ENCODE measurements around the gene CMSS1. TPM values are rescaled to one million over a fixed set of nuclear protein-coding genes. Genes with fewer than 3 reads are reported as not detected.

Gene CMSS1
- total RNA-seq, 1 experiment from 2014 or later, result 50.7 TPM

- no peak for DNase-seq (ENCODE audit: low read depth, low spot score)
- in situ Hi-C loops (cut with HindIII; ENCODE audit: low pct_unique_long_range_greater_than_20kb, low sequenced_read_pairs), result no loop called here
Observed at GRCh38 chr3:99864289-99864688, 46.6 kb downstream of the CMSS1 start.

- DNase-seq (ENCODE audit: low read depth, low spot score), result no peak
- in situ Hi-C loops (cut with HindIII; ENCODE audit: low pct_unique_long_range_greater_than_20kb, low sequenced_read_pairs), result no loop called here
Observed at GRCh38 chr3:99865321-99865720, 47.7 kb downstream of the CMSS1 start.

DNA sequence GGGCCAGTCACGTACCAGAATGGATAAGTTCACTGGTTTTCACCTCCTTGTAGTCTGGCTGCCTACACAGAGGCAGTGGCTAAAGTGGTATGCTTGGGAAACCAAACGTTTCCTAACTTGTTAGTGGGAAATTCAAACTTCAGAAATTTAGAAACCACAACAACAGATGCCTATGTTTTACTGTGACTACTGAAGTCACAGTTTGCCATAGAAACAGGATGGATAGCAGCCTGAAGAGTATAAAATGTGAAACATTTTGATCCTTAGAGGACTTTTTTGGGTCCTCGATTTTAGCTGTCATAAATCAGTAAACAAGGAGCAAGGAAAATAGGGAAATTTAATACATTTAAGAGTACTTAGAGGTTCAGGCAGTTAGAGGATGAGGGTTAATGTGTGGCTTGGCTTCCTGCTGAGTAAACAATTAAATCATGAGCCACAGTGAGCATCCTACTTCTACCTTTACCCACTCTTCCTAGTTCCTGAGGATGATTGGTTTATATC is 48.6 kb downstream of the CMSS1 start:
- DNase-seq (ENCODE audit: low read depth, low spot score), result no peak
- in situ Hi-C loops (cut with HindIII; ENCODE audit: low pct_unique_long_range_greater_than_20kb, low sequenced_read_pairs), result no loop called here

DNA sequence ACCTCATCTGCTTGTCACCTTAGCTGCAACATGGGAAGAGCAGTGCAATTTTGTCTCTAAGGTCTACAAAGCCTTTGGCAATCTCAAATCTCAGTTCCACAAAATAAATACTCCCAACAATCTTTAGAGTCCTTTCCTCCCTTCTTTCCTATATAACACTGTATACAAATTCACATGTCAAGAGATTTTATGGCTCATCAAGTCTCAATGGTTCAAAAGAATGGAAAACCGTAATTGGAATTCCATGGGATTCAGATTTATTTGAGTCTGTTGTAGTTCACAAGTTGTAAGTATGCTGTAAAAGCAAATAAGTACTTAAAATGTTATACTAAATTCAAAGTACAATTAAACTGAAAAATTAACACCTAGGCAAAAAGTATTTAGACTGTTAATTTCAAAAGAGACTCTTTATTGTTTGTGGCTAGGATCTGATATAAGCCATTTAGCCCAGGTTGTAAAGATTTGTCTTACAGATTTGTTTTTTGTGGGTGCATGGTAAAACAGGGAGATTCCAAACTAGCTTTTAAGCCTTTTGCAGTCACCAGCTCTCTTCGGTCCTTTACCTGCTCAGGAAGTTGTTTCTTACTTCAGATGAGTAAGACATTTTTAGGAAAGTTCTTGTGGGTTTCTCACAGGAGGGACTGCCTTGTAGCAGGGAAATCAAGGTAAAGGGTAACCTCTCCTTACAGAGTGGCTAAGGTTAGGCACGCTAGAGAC is 50.1 kb downstream of the CMSS1 start:
- in situ Hi-C loops (cut with HindIII; ENCODE audit: low pct_unique_long_range_greater_than_20kb, low sequenced_read_pairs), result no loop called here
- DNase-seq (ENCODE audit: low read depth, low spot score), result no peak

DNA sequence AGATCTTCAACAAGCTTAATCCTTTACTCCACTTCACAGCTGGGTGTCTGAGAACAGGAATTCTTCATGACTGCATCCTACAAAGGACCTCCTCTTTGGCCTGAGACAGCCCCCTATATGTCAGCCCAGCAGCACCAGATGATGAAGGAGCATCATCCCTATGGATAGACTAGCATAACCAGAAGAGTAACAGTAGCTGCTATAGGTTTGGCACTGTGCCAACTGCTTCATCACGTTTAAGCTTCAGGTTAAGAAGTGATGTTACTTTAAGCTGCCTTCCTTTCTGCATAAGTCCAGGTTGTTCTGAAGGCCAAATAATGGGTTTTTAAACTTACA is 50.6 kb downstream of the CMSS1 start:
- no peak for DNase-seq (ENCODE audit: low read depth, low spot score)
- in situ Hi-C loops (cut with HindIII; ENCODE audit: low pct_unique_long_range_greater_than_20kb, low sequenced_read_pairs), result no loop called here

- DNase-seq (ENCODE audit: low read depth, low spot score), result no peak
- in situ Hi-C loops (cut with HindIII; ENCODE audit: low pct_unique_long_range_greater_than_20kb, low sequenced_read_pairs), result no loop called here
Observed at GRCh38 chr3:99869621-99870020, 52.0 kb downstream of the CMSS1 start.

GRCh38 chr3:99870712-99871111 is 53.0 kb downstream of the CMSS1 start:
- in situ Hi-C loops (cut with HindIII; ENCODE audit: low pct_unique_long_range_greater_than_20kb, low sequenced_read_pairs), result no loop called here
- no peak for DNase-seq (ENCODE audit: low read depth, low spot score)

GRCh38 chr3:99871231-99872045 is 53.8 kb downstream of the CMSS1 start:
- in situ Hi-C loops (cut with HindIII; ENCODE audit: low pct_unique_long_range_greater_than_20kb, low sequenced_read_pairs), result no loop called here
- DNase-seq (ENCODE audit: low read depth, low spot score), result no peak

GRCh38 chr3:99872923-99873254 is 55.2 kb downstream of the CMSS1 start:
- in situ Hi-C loops (cut with HindIII; ENCODE audit: low pct_unique_long_range_greater_than_20kb, low sequenced_read_pairs), result no loop called here
- no peak for DNase-seq (ENCODE audit: low read depth, low spot score)

DNA sequence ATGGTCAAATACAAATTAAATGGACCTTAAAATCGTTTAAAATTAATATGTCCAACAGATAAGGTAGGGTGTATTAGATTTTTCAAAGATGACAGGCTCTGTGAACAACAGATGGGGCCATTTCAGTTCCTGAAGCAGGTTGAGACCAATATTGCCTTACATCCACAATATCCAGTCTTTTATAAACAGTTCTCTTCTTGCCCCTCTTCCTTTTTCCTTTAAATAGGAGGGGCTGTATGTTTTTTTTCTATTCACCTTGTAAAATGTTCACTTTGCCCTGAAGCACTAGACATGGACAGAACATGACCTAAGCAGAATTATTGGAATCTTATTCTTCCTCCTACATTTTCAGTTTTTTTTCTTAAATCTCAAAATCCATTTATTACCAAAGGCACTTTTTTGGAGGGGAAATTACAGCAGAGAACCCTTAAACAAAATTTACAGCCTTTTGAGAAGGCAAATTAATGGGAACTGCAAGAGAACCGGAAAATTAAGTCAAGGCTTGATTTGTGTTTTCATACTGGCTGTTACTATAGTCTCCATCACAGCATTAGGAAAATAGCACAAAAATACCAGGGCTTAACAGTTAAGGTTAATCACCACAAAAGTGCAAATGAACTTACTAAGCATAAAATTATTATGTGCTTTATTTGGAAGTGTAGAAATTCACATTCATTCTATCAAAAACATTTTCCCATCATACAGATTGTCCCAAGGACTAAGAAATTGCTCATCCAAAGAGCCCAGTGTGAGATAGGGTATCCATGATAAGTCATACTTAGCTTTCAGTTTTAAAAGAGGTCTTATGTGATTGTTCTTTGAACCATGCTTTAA is 55.8 kb downstream of the CMSS1 start:
- DNase-seq (ENCODE audit: low read depth, low spot score), result no peak
- in situ Hi-C loops (cut with HindIII; ENCODE audit: low pct_unique_long_range_greater_than_20kb, low sequenced_read_pairs), result no loop called here

GRCh38 chr3:99874237-99875002 is 56.8 kb downstream of the CMSS1 start:
- in situ Hi-C loops (cut with HindIII; ENCODE audit: low pct_unique_long_range_greater_than_20kb, low sequenced_read_pairs), result no loop called here
- DNase-seq (ENCODE audit: low read depth, low spot score), result no peak

- in situ Hi-C loops (cut with HindIII; ENCODE audit: low pct_unique_long_range_greater_than_20kb, low sequenced_read_pairs), result no loop called here
- DNase-seq (ENCODE audit: low read depth, low spot score), result no peak
Observed at GRCh38 chr3:99875581-99875928, 57.9 kb downstream of the CMSS1 start.

- in situ Hi-C loops (cut with HindIII; ENCODE audit: low pct_unique_long_range_greater_than_20kb, low sequenced_read_pairs), result no loop called here
- no peak for DNase-seq (ENCODE audit: low read depth, low spot score)
Observed at GRCh38 chr3:99875929-99876841, 58.5 kb downstream of the CMSS1 start.

DNA sequence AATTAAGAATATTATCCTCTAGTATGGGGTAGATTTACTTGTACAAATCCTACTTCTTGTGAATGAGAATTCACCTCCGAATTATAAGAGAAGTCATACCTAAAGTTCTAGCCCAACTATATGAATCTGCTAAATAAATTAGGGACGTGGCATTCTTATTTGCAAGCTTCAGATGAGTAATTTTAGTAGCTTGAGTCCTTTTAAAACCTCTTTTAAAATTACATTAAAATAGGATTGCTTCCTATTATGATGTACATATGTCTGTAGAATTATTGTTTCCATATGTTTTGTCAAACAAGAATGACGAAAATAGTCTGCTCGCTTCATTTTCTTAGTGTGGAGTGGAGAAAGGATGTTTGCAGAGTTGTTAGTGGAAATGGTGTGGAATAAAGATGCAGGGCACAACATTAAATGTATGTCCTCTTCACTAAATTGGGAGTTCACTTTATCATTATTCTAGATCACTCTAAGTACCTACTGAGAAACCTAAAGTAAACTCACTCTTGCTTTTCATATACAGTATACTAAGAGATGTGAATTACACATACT is 59.4 kb downstream of the CMSS1 start:
- in situ Hi-C loops (cut with HindIII; ENCODE audit: low pct_unique_long_range_greater_than_20kb, low sequenced_read_pairs), result no loop called here
- DNase-seq (ENCODE audit: low read depth, low spot score), result no peak

DNA sequence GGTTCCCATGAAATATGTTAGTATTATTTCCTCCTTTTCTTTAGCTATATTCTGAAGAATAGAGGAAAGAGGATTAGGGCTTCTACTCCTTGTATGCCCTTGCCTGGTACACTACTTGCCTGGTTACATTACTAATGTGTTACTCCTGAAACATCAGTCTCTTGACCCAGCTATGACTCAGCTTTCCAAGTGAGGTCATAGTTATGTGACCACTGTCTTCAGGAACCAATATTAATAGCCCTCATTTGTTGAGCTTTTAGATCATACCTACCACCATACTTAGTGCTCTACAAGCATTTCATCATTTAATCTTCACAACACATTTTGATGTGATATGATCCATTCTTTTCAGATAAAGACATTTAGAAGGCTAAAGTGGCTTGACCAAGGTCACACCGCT is 60.3 kb downstream of the CMSS1 start:
- DNase-seq (ENCODE audit: low read depth, low spot score), result no peak
- in situ Hi-C loops (cut with HindIII; ENCODE audit: low pct_unique_long_range_greater_than_20kb, low sequenced_read_pairs), result no loop called here

DNA sequence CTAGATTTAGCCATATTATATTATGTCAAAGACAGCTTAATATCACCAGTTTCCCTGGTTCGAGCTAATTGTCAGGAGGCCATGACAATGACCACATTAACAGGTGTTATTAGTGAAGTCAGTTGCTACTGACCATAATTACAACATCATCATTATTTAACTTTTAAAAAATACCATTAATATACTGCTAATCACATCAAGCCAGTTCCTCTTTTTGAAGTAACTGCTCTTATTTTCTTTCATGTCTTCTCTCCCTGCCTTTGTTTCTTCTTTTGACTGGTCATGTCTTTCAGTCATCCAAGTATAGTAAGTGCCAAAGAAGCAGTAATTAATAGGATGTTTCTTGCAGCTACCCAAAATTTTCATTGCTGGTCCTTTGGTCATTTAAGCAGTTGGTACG is 61.6 kb downstream of the CMSS1 start:
- in situ Hi-C loops (cut with HindIII; ENCODE audit: low pct_unique_long_range_greater_than_20kb, low sequenced_read_pairs), result no loop called here
- DNase-seq (ENCODE audit: low read depth, low spot score), result no peak

DNA sequence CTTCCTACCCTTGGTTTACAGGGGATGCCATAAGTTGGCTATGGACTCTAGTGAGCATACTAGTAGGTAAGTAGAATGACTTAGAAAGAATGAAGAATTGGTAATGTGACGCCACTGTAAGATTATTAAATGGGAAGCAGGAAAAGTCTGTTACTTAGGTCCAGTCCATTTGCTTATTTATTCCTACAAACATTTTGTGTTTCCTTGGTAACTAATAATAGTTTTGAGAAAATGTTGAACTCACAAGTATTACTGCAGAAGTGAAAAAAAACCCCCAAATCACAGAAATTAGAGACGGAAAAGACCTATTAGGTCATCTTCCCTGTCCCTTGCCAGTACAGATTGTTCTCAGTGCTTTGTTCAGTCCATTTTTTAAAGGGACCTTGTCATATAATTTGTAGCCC is 63.5 kb downstream of the CMSS1 start:
- in situ Hi-C loops (cut with HindIII; ENCODE audit: low pct_unique_long_range_greater_than_20kb, low sequenced_read_pairs), result no loop called here
- no peak for DNase-seq (ENCODE audit: low read depth, low spot score)
